Measurements from ENCODE around the gene CPA1. TPM values are rescaled to one million over a fixed set of nuclear protein-coding genes. Genes with fewer than 3 reads are reported as not detected.

Gene CPA1
- total RNA-seq, 4 donors from 2014 or later: not detected

- TF ChIP-seq CTCF (IDR thresholded peaks at IDR 0.05) (no peak), POLR2A (IDR thresholded peaks at IDR 0.05; ENCODE audit: low read depth) (no peak), POLR2AphosphoS5 (IDR thresholded peaks at IDR 0.05) (no peak), EP300 (IDR thresholded peaks at IDR 0.05) (no peak)
- 99% methylated on average over 7 of the region's 7 CpGs for WGBS
- Histone ChIP-seq H3K9me3 (no peaks in the 10 kb centered on the region), H3K4me1 (peaks cover 0 to 5% (median 0%) of the 10 kb centered on the region in 4 donors), H3K27me3 (no peaks in the 10 kb centered on the region), H3K36me3 (no peaks in the 10 kb centered on the region), H3K4me3 (no peak overlapping the region), H3K27ac (replicated peaks in 1 of 4) (no peak overlapping the region)
- intact Hi-C loops (cut with DNase I): no loop called here
- DNase-seq (ENCODE audit: extremely low spot score): no peak
Measured at GRCh38 chr7:130418306-130418705, 38.0 kb downstream of the CPA1 start.

GRCh38 chr7:130419658-130420057, 39.4 kb downstream of the CPA1 start:
- H3K27me3 ChIP-seq: no peaks in the 10 kb centered on the region
- DNase-seq (ENCODE audit: extremely low spot score): no peak
- peaks cover 0 to 5% (median 0%) of the 10 kb centered on the region in 4 donors for H3K4me1 ChIP-seq
- no peak overlapping the region for H3K4me3 ChIP-seq
- H3K9me3 ChIP-seq: no peaks in the 10 kb centered on the region
- intact Hi-C loops (cut with DNase I): no loop called here
- whole genome bisulfite sequencing: 78% methylated on average over 5 of the region's 5 CpGs
- TF ChIP-seq CTCF (IDR thresholded peaks at IDR 0.05): no peak
- no peak for TF ChIP-seq POLR2A (IDR thresholded peaks at IDR 0.05; ENCODE audit: low read depth)
- TF ChIP-seq POLR2AphosphoS5 (IDR thresholded peaks at IDR 0.05): no peak
- no peak for TF ChIP-seq EP300 (IDR thresholded peaks at IDR 0.05)
- H3K27ac ChIP-seq (replicated peaks in 1 of 4): no peak overlapping the region
- no peaks in the 10 kb centered on the region for H3K36me3 ChIP-seq

DNA sequence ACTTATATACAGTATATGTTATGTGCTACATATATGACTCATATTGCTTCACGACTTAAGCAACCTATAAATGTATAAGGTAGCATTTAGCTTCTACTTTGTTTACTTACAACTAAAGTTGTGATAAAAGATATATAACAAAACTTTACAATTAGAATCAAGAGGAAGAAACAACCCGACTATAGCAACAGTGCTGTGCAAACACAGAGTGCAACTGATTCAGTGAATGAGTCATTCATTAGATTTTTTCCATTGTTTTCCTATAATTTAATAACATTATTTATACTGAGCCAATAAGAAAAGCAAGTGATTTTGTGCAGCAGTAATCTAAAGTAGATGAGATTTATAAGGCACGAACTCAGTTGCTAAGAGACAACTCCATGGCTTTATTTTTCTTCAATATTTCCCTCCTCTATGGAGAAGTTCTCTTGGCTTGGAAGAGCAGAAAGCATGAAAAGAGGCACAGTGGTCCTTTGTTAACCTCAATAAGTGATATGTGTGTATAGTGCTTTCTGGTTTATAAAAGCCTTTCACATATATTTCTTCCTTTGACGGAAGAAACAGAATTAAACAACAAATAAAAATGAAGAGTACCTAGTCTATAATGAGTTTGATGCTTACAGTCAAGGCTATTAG, 40.8 kb downstream of the CPA1 start:
- DNase-seq (ENCODE audit: extremely low spot score): no peak
- intact Hi-C loops (cut with DNase I): no loop called here
- Histone ChIP-seq H3K9me3 (no peaks in the 10 kb centered on the region), H3K4me3 (no peak overlapping the region), H3K4me1 (peaks cover 0 to 5% (median 0%) of the 10 kb centered on the region in 4 donors), H3K27me3 (no peaks in the 10 kb centered on the region), H3K36me3 (no peaks in the 10 kb centered on the region), H3K27ac (replicated peaks in 1 of 4) (no peak overlapping the region)
- TF ChIP-seq POLR2AphosphoS5 (IDR thresholded peaks at IDR 0.05): no peak
- TF ChIP-seq CTCF (IDR thresholded peaks at IDR 0.05): no peak
- TF ChIP-seq POLR2A (IDR thresholded peaks at IDR 0.05; ENCODE audit: low read depth): no peak
- TF ChIP-seq EP300 (IDR thresholded peaks at IDR 0.05): no peak
- 57% methylated on average over 4 of the region's 4 CpGs for WGBS

GRCh38 chr7:130421684-130422083, 41.4 kb downstream of the CPA1 start:
- no peak for DNase-seq (ENCODE audit: extremely low spot score)
- Histone ChIP-seq H3K9me3 (no peaks in the 10 kb centered on the region), H3K4me1 (peaks cover 0 to 5% (median 0%) of the 10 kb centered on the region in 4 donors), H3K36me3 (no peaks in the 10 kb centered on the region), H3K4me3 (no peak overlapping the region), H3K27me3 (no peaks in the 10 kb centered on the region), H3K27ac (replicated peaks in 1 of 4) (no peak overlapping the region)
- TF ChIP-seq EP300 (IDR thresholded peaks at IDR 0.05): no peak
- no peak for TF ChIP-seq POLR2AphosphoS5 (IDR thresholded peaks at IDR 0.05)
- no peak for TF ChIP-seq CTCF (IDR thresholded peaks at IDR 0.05)
- no peak for TF ChIP-seq POLR2A (IDR thresholded peaks at IDR 0.05; ENCODE audit: low read depth)
- WGBS: 41% methylated on average over 2 of the region's 2 CpGs
- intact Hi-C loops (cut with DNase I): no loop called here
